ENCODE measurements around the gene GGT1.
"Not testable (repeated sequence)": the region's sequence is repeated elsewhere in the genome, so short reads cannot be mapped to it uniquely, and the experiment has no call there.

Gene GGT1

GRCh38 chr22:24599958-24600715 lies 2.9 kb upstream of the GGT1 start:
- peak; percentile 21 for DNase-seq

GRCh38 chr22:24601217-24602104 lies 1.5 kb upstream of the GGT1 start:
- DNase-seq: no peak

GRCh38 chr22:24602105-24602749 lies 766 bp upstream of the GGT1 start:
- not testable (repeated sequence) for DNase-seq

GRCh38 chr22:24603770-24604629 lies 1.0 kb downstream of the GGT1 start:
- DNase-seq: not testable (repeated sequence)

GRCh38 chr22:24606340-24606739 lies 3.3 kb downstream of the GGT1 start:
- DNase-seq: not testable (repeated sequence)

- DNase-seq: not testable (repeated sequence)
Observed at GRCh38 chr22:24607429-24607983, 4.5 kb downstream of the GGT1 start.

GRCh38 chr22:24608327-24608726 lies 5.3 kb downstream of the GGT1 start:
- not testable (repeated sequence) for DNase-seq

- DNase-seq: not testable (repeated sequence)
Observed at GRCh38 chr22:24609888-24610287, 6.9 kb downstream of the GGT1 start.

- DNase-seq: not testable (repeated sequence)
Observed at GRCh38 chr22:24614794-24615193, 11.8 kb downstream of the GGT1 start.

- DNase-seq: not testable (repeated sequence)
Observed at GRCh38 chr22:24621244-24621643, 18.3 kb downstream of the GGT1 start.

GRCh38 chr22:24622596-24622995 lies 19.6 kb downstream of the GGT1 start:
- not testable (repeated sequence) for DNase-seq

GRCh38 chr22:24627911-24628310 lies 24.9 kb downstream of the GGT1 start:
- not testable (repeated sequence) for DNase-seq

GRCh38 chr22:24629069-24629468 lies 26.1 kb downstream of the GGT1 start:
- DNase-seq: not testable (repeated sequence)

GRCh38 chr22:24630812-24631427 lies 27.9 kb downstream of the GGT1 start:
- DNase-seq: not testable (repeated sequence)

- DNase-seq: not testable (repeated sequence)
Observed at GRCh38 chr22:24631430-24632122, 28.6 kb downstream of the GGT1 start.

- not testable (repeated sequence) for DNase-seq
Observed at GRCh38 chr22:24632642-24633041, 29.6 kb downstream of the GGT1 start.

GRCh38 chr22:24633231-24634023 lies 30.4 kb downstream of the GGT1 start:
- not testable (repeated sequence) for DNase-seq

GRCh38 chr22:24634776-24635389 lies 31.9 kb downstream of the GGT1 start:
- not testable (repeated sequence) for DNase-seq

- DNase-seq: not testable (repeated sequence)
Observed at GRCh38 chr22:24636513-24636912, 33.5 kb downstream of the GGT1 start.
